Stomach (tissue), 9 donors: ENCODE results near the gene GPC6. TPM values are rescaled to one million over a fixed set of nuclear protein-coding genes. Genes with fewer than 3 reads are reported as not detected.

ENCODE experiments used
- DNase-seq, 2 donors: peaks; one replicate each; pipeline versions ENCODE4 v3.0.0 to v3.0.0-alpha.2; 2013 to 2019
- H3K27ac ChIP-seq, 5 donors: fragments of 200-600 bp in 4 of 5; sonication (generic) in 4 of 5; one replicate each; pipeline ENCODE4 v1.5.1; 2013 to 2019; ENCODE audit warnings: mild to moderate bottlenecking in 1 of 5, moderate library complexity in 1 of 5
- H3K27me3 ChIP-seq, 3 donors: fragments of 200-600 bp; sonication (generic); one replicate each; pipeline ENCODE4 v1.5.1; 2017 to 2019; ENCODE audit warnings: mixed run types in 1 of 3
- H3K36me3 ChIP-seq, 4 donors: fragments of 200-600 bp; sonication (generic); 1 replicate in 3 of 4; 2 replicates in 1 of 4; pipeline ENCODE4 v1.5.1; 2016 to 2019
- H3K4me1 ChIP-seq, 4 donors: fragments of 200-600 bp; sonication (generic); one replicate each; pipeline ENCODE4 v1.5.1; 2016 to 2019
- H3K4me3 ChIP-seq, 4 donors: fragments of 200-600 bp; sonication (generic) in 3 of 4; one replicate each; pipeline ENCODE4 v1.5.1; 2016 to 2019; ENCODE audit warnings: mild to moderate bottlenecking in 1 of 4
- H3K9me3 ChIP-seq, 4 donors: fragments of 200-600 bp; sonication (generic); one replicate each; pipeline ENCODE4 v1.5.1; 2016 to 2019
- CTCF ChIP-seq, 7 experiments: fragments of 450-650 bp in 4 of 7; fragments of 200-600 bp in 3 of 7; sonication (generic) in 3 of 7; IDR thresholded peaks; one replicate each; pipeline ENCODE4 v1.5.1; 2016 to 2019; ENCODE audit warnings: antibody characterized with exemption in 7 of 7, control low read depth in 2 of 7, mild to moderate bottlenecking in 1 of 7
- EP300 ChIP-seq: sonication (generic); formaldehyde crosslinking; IDR thresholded peaks from one replicate; pipeline ENCODE4 v1.6.1; 2017; ENCODE audit warnings: antibody characterized with exemption
- POLR2A ChIP-seq, 4 donors: fragments of 450-650 bp; IDR thresholded peaks; one replicate each; pipeline ENCODE4 v1.6.1; 2016; ENCODE audit warnings: antibody characterized with exemption in 4 of 4, control low read depth in 2 of 4, mild to moderate bottlenecking in 1 of 4, moderate library complexity in 1 of 4
- POLR2AphosphoS5 ChIP-seq, 3 donors: sonication (generic); formaldehyde crosslinking; IDR thresholded peaks; one replicate each; pipeline ENCODE4 v1.6.1; 2016; ENCODE audit warnings: antibody characterized with exemption in 3 of 3
- WGBS, 5 donors: extraction: QIAGEN DNeasy Blood & Tissue Kit in 3 of 5; methylation state at CpG; one replicate each; pipeline versions ENCODE4 v1.1.5 to v1.1.7; 2013 to 2018; 5-methylcytosine and 5-hydroxymethylcytosine counted together
- intact Hi-C: fragments of 100-400 bp; cut with DNase I; formaldehyde crosslinking; loops from one replicate; pipeline ENCODE4 v1.15.1; 2023; ENCODE audit warnings: low total_unique reads
- polyA plus RNA-seq, 3 donors: library from polyadenylated mRNA; stranded (reverse); fragments of 200-250 nt; gene quantifications; one replicate each; pipeline ENCODE4 v1.2.3, GENCODE V29; 2013
- total RNA-seq, 5 donors: library from RNA; depleted of rRNA; stranded (reverse); fragments of >200 nt; gene quantifications; one replicate each; pipeline versions ENCODE4 v1.1.0 to v1.2.3, GENCODE V29; 2014 to 2016
- donor health status: healthy with polysubstance abuse.
- donor health status: Bipolar disorder and iron deficiency.
- donor health status: healthy.

The GPC6 gene
- total and polyA plus RNA-seq, 8 donors: 0.70 to 52.7 (median 5.6) TPM

- peak in 1 of 2 donors; percentile 17 for DNase-seq
- Histone ChIP-seq H3K27me3 (no peaks in the 10 kb centered on the region), H3K4me3 (no peak overlapping the region), H3K27ac (peak overlapping the region in 1 of 5 donors; percentile 22), H3K4me1 (no peaks in the 10 kb centered on the region), H3K9me3 (no peaks in the 10 kb centered on the region), H3K36me3 (no peaks in the 10 kb centered on the region)
- TF ChIP-seq POLR2A (IDR thresholded peaks at IDR 0.05) (no peak), EP300 (no peak), CTCF (IDR thresholded peaks at IDR 0.05) (no peak), POLR2AphosphoS5 (IDR thresholded peaks at IDR 0.05) (no peak)
- intact Hi-C loops: no loop called here
Measured at GRCh38 chr13:93955904-93956303, 729.3 kb downstream of the GPC6 start.

- H3K36me3 ChIP-seq: no peaks in the 10 kb centered on the region
- DNase-seq: peak in 1 of 2 donors; percentile 28
- 36 to 57% (median 42%) methylated on average over 2 of the region's 2 CpGs for WGBS, 5 donors
- no peak overlapping the region for H3K27ac ChIP-seq
- no peak overlapping the region for H3K4me3 ChIP-seq
- no peaks in the 10 kb centered on the region for H3K27me3 ChIP-seq
- H3K4me1 ChIP-seq: no peaks in the 10 kb centered on the region
- H3K9me3 ChIP-seq: peaks cover 0 to under 1% (median 0%) of the 10 kb centered on the region in 4 donors
- intact Hi-C loops: no loop called here
- no peak for TF ChIP-seq POLR2A (IDR thresholded peaks at IDR 0.05)
- no peak for TF ChIP-seq EP300
- no peak for TF ChIP-seq CTCF (IDR thresholded peaks at IDR 0.05)
- TF ChIP-seq POLR2AphosphoS5 (IDR thresholded peaks at IDR 0.05): no peak
Measured at GRCh38 chr13:93956426-93956825, 729.8 kb downstream of the GPC6 start.

- Histone ChIP-seq H3K4me3 (no peak overlapping the region), H3K27me3 (no peaks in the 10 kb centered on the region), H3K36me3 (no peaks in the 10 kb centered on the region), H3K9me3 (peaks cover 0 to 6% (median 0%) of the 10 kb centered on the region in 4 donors), H3K27ac (no peak overlapping the region), H3K4me1 (no peaks in the 10 kb centered on the region)
- DNase-seq: no peak
- no peak for TF ChIP-seq CTCF (IDR thresholded peaks at IDR 0.05)
- TF ChIP-seq EP300: no peak
- TF ChIP-seq POLR2A (IDR thresholded peaks at IDR 0.05): no peak
- TF ChIP-seq POLR2AphosphoS5 (IDR thresholded peaks at IDR 0.05): no peak
- WGBS, 5 donors: 92 to 95% (median 95%) methylated on average over 2 of the region's 2 CpGs
- intact Hi-C loops: no loop called here
Measured at GRCh38 chr13:93957371-93957770, 730.8 kb downstream of the GPC6 start.

GRCh38 chr13:93959796-93960533 lies 733.4 kb downstream of the GPC6 start:
- no peaks in the 10 kb centered on the region for H3K4me1 ChIP-seq
- 69 to 85% (median 77%) methylated on average over 10 of the region's 10 CpGs for whole genome bisulfite sequencing, 5 donors
- no peaks in the 10 kb centered on the region for H3K36me3 ChIP-seq
- TF ChIP-seq EP300 (no peak), CTCF (IDR thresholded peaks at IDR 0.05) (no peak), POLR2AphosphoS5 (IDR thresholded peaks at IDR 0.05) (no peak), POLR2A (IDR thresholded peaks at IDR 0.05) (no peak)
- no peak overlapping the region for H3K4me3 ChIP-seq
- peaks cover 0 to 6% (median 0%) of the 10 kb centered on the region in 4 donors for H3K9me3 ChIP-seq
- no peaks in the 10 kb centered on the region for H3K27me3 ChIP-seq
- DNase-seq: no peak
- H3K27ac ChIP-seq: no peak overlapping the region
- intact Hi-C loops: no loop called here
